K562 (cell line): ENCODE results near the gene DNAH1. TPM values are rescaled to one million over a fixed set of nuclear protein-coding genes. Genes with fewer than 3 reads are reported as not detected.

ENCODE experiments used
- AFF1 ChIP-seq, 2 experiments: fragments of 450-650 bp; IDR thresholded peaks; 2 replicates each; pipeline ENCODE4 v1.6.1; 2018; ENCODE audit warnings: mild to moderate bottlenecking in 2 of 2, low read depth in 1 of 2; ENCODE audit not compliant: partially characterized antibody in 2 of 2
- BHLHE40 ChIP-seq: IDR thresholded peaks from 2 replicates; pipeline ENCODE4 v1.6.1; 2011; ENCODE audit warnings: low read length, improper control_type of control experiment
- CC2D1A ChIP-seq: fragments of 450-650 bp; IDR thresholded peaks from 2 replicates; pipeline ENCODE4 v1.6.1; 2017; ENCODE audit warnings: mild to moderate bottlenecking
- E2F4 ChIP-seq: sonication (generic); formaldehyde crosslinking; IDR thresholded peaks from 2 replicates; pipeline ENCODE4 v1.8.0; 2022; ENCODE audit warnings: mild to moderate bottlenecking, low read depth, missing genetic modification reagents
- EP300 ChIP-seq: IDR thresholded peaks from 2 replicates; pipeline ENCODE4 v1.6.1; 2012; ENCODE audit warnings: low read length, improper control_type of control experiment
- FOXP4 ChIP-seq: sonication (generic); formaldehyde crosslinking; IDR thresholded peaks from 2 replicates; pipeline ENCODE4 v1.8.0; 2022; ENCODE audit warnings: mild to moderate bottlenecking, missing genetic modification reagents, borderline replicate concordance
- HDAC6 ChIP-seq: IDR thresholded peaks from 2 replicates; pipeline ENCODE4 v1.6.1; 2012; ENCODE audit warnings: low read depth, mild to moderate bottlenecking, control low read depth, inconsistent platforms, low read length, moderate library complexity
- IRF2 ChIP-seq: sonication (generic); formaldehyde crosslinking; IDR thresholded peaks from 2 replicates; pipeline ENCODE4 v1.8.1; 2022; ENCODE audit warnings: mild to moderate bottlenecking, missing genetic modification reagents
- MYC ChIP-seq, 2 experiments: fragments of 250-450 bp in 1 of 2; sonication (Bioruptor Pico) in 1 of 2; IDR thresholded peaks; 2 replicates each; pipeline versions ENCODE4 v1.5.1 to v1.6.1; 2012 to 2021; ENCODE audit warnings: low read depth in 2 of 2, borderline replicate concordance in 1 of 2, improper control_type of control experiment in 1 of 2, low read length in 1 of 2, mild to moderate bottlenecking in 1 of 2, moderate library complexity in 1 of 2
- PHB ChIP-seq: fragments of 250-450 bp; sonication (Bioruptor Pico); IDR thresholded peaks from 2 replicates; pipeline ENCODE4 v1.5.0; 2021
- SOX6 ChIP-seq: fragments of 450-650 bp; IDR thresholded peaks from 2 replicates; pipeline ENCODE4 v1.6.1; 2014; ENCODE audit warnings: mild to moderate bottlenecking
- TOE1 ChIP-seq, 2 experiments: fragments of 450-650 bp in 1 of 2; sonication (generic) in 1 of 2; formaldehyde crosslinking in 1 of 2; IDR thresholded peaks; 2 replicates each; pipeline versions ENCODE4 v1.7.1 to v1.8.0; 2016 to 2022; ENCODE audit warnings: borderline replicate concordance in 2 of 2, mild to moderate bottlenecking in 2 of 2, antibody characterized with exemption in 1 of 2, inconsistent platforms in 1 of 2, low read depth in 1 of 2, missing genetic modification reagents in 1 of 2, moderate library complexity in 1 of 2
- TRIM28 ChIP-seq: fragments of 450-650 bp; IDR thresholded peaks from 2 replicates; pipeline ENCODE4 v1.6.1; 2017
- ZFP1 ChIP-seq: fragments of 450-650 bp; formaldehyde crosslinking; IDR thresholded peaks from 2 replicates; pipeline ENCODE4 v1.4.0; 2020; ENCODE audit warnings: mild to moderate bottlenecking, mixed read lengths
- ZNF696 ChIP-seq: fragments of 250-450 bp; sonication (Bioruptor Pico); conservative IDR thresholded peaks from 2 replicates; pipeline ENCODE4 v1.4.0; 2020; ENCODE audit warnings: mild to moderate bottlenecking, moderate library complexity
- ZNF830 ChIP-seq: fragments of 250-450 bp; sonication (Bioruptor Pico); IDR thresholded peaks from 2 replicates; pipeline ENCODE4 v1.5.0; 2021; ENCODE audit warnings: mild to moderate bottlenecking
- polyA plus RNA-seq, 8 experiments: library from polyadenylated mRNA; depleted of rRNA in 4 of 8; stranded (reverse) in 5 of 8; unstranded in 3 of 8; fragments of >200 nt; fragmentation: Nextera tagmentation in 2 of 8; fragmentation: Illumina TruSeq in 1 of 8; extraction: Ambion mirVana in 2 of 8; extraction: Trizol in 1 of 8; gene quantifications; 2 replicates each; pipeline versions ENCODE4 v1.2.1 to v1.2.3, GENCODE V29; 2011 to 2014; ENCODE audit warnings: inconsistent platforms in 1 of 8, missing spikeins in 1 of 8
- total RNA-seq, 7 experiments: library from RNA; depleted of rRNA in 6 of 7; stranded (reverse); fragments of >200 nt in 6 of 7; fragmentation: Illumina TruSeq in 2 of 7; extraction: Trizol in 2 of 7; gene quantifications; 2 replicates each; pipeline versions ENCODE4 v1.2.1 to v1.2.3, GENCODE V29; 2011 to 2021; ENCODE audit warnings: low replicate concordance in 1 of 7
- TF ChIP-seq, protein P1 (sequence below): fragments of 200-800 bp; sonication (Bioruptor generic); IDR thresholded peaks from 2 replicates; pipeline ENCODE4 v1.6.1; 2017; ENCODE audit warnings: missing genetic modification characterization, missing compliant biosample characterization
- TF ChIP-seq, protein P2 (sequence below): fragments of 250-450 bp; sonication (Bioruptor Pico); IDR thresholded peaks from 2 replicates; pipeline ENCODE4 v1.8.0; 2022; ENCODE audit warnings: inconsistent platforms

Gene DNAH1
- total and polyA plus RNA-seq, 9 of the 15 experiments (the other 6 are each of a cell fraction or from before 2014, with no cell fraction given), result 0.04 to 0.84 (median 0.50) TPM

- no peak for TF ChIP-seq FOXP4 (CRISPR knock-in tag)
- no peak for TF ChIP-seq EP300
- no peak for TF ChIP-seq ZFP1 (CRISPR knock-in tag)
- TF ChIP-seq CC2D1A, result peak; percentile 86
- no peak for TF ChIP-seq E2F4 (CRISPR knock-in tag)
- TF ChIP-seq SOX6, result 0 out of 2 replicates have a peak, but pooled peaks have one; percentile 10
- TF ChIP-seq AFF1 (IDR thresholded peaks at IDR 0.05; ENCODE audit: low read depth in 1 of 2, partially characterized antibody in 2 of 2), result peak in 1 of 2 experiments; percentile 41
- no peak for TF ChIP-seq PHB (CRISPR knock-in tag)
- TF ChIP-seq, protein P1, sequence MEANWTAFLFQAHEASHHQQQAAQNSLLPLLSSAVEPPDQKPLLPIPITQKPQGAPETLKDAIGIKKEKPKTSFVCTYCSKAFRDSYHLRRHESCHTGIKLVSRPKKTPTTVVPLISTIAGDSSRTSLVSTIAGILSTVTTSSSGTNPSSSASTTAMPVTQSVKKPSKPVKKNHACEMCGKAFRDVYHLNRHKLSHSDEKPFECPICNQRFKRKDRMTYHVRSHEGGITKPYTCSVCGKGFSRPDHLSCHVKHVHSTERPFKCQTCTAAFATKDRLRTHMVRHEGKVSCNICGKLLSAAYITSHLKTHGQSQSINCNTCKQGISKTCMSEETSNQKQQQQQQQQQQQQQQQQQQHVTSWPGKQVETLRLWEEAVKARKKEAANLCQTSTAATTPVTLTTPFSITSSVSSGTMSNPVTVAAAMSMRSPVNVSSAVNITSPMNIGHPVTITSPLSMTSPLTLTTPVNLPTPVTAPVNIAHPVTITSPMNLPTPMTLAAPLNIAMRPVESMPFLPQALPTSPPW (CRISPR knock-in tag), result peak; percentile 48; the same call in 1 of the 2 replicates
- TF ChIP-seq TRIM28, result no peak
- peak; percentile 74 for TF ChIP-seq MYC (IDR thresholded peaks at IDR 0.05; ENCODE audit: low read depth, low read length)
- TF ChIP-seq MYC (CRISPR knock-in tag; IDR thresholded peaks at IDR 0.05; ENCODE audit: borderline replicate concordance, low read depth), result no peak
- peak; percentile 44; the same call in 1 of the 2 replicates for TF ChIP-seq TOE1 (IDR thresholded peaks at IDR 0.05; ENCODE audit: borderline replicate concordance)
- no peak for TF ChIP-seq TOE1 (CRISPR knock-in tag; IDR thresholded peaks at IDR 0.05; ENCODE audit: borderline replicate concordance, low read depth)
- no peak for TF ChIP-seq IRF2 (CRISPR knock-in tag)
- TF ChIP-seq HDAC6, result no peak
- TF ChIP-seq, protein P2, sequence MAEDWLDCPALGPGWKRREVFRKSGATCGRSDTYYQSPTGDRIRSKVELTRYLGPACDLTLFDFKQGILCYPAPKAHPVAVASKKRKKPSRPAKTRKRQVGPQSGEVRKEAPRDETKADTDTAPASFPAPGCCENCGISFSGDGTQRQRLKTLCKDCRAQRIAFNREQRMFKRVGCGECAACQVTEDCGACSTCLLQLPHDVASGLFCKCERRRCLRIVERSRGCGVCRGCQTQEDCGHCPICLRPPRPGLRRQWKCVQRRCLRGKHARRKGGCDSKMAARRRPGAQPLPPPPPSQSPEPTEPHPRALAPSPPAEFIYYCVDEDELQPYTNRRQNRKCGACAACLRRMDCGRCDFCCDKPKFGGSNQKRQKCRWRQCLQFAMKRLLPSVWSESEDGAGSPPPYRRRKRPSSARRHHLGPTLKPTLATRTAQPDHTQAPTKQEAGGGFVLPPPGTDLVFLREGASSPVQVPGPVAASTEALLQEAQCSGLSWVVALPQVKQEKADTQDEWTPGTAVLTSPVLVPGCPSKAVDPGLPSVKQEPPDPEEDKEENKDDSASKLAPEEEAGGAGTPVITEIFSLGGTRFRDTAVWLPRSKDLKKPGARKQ, result no peak
- peak; percentile 94 for TF ChIP-seq BHLHE40
- TF ChIP-seq ZNF830 (CRISPR knock-in tag), result no peak
- TF ChIP-seq ZNF696 (CRISPR knock-in tag), result no peak
These were observed 23.5 kb downstream of the DNAH1 start (continued) for GRCh38 chr3:52339612-52340011.
